GM21381 (cell line): ENCODE data around the gene CTSO.
"Not testable (repeated sequence)": the region's sequence is repeated elsewhere in the genome, so short reads cannot be mapped to it uniquely, and the experiment has no call there.

ENCODE experiments used
- ATAC-seq: cut with Tn5 transposase; IDR thresholded peaks from one replicate; pipeline ENCODE4 v1.9.1; 2021; ENCODE audit warnings: mild to moderate bottlenecking, moderate library complexity; ENCODE audit not compliant: unreplicated experiment

Gene CTSO

GRCh38 chr4:155908187-155909139 lies 45.2 kb downstream of the CTSO start:
- peak; percentile 83 for ATAC-seq

- no peak for ATAC-seq
Measured at GRCh38 chr4:155907556-155907955, 46.1 kb downstream of the CTSO start.

DNA sequence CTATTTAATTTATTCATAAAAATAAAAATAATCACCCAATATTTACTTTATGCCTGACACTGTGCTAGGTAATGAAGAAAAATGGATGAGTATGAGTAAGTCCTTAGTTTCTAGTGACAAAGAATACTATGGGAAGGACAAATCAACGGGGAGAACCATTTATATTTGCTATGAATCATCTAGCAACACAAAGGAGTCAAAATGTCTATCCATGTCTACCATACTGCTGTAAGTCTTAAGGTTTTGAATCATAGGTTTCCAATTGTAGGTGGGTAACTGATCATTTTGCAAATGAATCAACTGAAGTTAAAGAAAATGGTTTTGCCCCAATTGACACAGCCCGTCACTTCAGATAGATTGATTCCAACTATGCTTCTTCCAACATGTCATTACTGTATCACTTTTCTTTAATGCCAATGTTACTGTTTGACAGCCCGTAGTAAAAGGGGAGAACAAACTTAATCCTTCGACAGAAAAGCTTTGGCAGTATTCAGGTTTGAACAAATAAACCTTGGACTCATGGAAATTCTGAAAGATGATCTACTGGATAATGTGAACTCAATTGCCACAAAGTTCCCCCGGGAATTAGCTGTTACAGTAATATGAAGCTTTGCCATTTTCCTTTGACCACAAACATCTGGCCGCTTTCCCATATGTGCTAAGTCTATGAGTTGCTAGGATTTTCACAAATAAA lies 47.0 kb downstream of the CTSO start:
- ATAC-seq: no peak

DNA sequence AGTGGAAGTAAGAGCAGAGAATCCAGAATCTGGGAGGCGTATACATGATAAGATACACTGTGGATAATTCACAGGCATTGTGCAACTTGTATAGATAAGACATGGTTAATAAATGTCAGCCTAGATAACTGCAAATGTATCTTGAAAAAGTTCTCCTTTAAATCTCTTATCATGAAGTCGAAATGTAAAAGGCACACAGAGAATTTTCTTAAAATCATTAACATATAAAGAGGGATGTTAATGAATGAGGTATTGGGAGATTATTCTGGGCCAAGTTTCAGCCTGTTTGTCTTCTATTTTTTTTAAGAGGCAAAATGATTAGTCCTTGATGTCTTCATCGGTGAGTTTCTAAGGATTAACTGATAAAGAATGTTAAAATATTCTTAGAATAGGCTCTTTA lies 49.3 kb downstream of the CTSO start:
- ATAC-seq: no peak

GRCh38 chr4:155903453-155903852 lies 50.2 kb downstream of the CTSO start, which contains the start of gene TDO2:
Gene TDO2 (plus strand): TSS chr4:155903696. CDS start chr4:155903759, 63 bp downstream.
- ATAC-seq: no peak

- ATAC-seq: no peak
Measured at GRCh38 chr4:155901013-155901412, 52.7 kb downstream of the CTSO start.

DNA sequence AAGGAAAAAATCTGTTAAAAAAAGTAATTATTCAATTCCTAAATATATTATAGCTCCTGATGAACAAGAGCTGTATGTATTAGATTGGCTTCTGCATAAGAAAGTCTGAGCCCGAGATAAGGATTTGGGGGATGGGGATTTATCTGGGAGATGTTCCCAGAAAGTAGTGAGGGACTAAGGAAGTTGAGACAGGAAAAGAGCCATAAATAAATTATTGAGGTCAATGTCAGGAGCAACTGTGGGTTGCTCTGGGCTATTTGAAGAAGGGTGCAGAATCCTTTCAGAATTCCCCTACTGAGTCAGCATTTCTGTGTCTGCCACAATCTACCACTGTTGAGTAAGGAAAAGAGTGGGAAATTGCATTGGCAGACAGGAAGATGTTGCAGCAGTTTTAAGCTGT lies 53.3 kb downstream of the CTSO start:
- no peak for ATAC-seq

DNA sequence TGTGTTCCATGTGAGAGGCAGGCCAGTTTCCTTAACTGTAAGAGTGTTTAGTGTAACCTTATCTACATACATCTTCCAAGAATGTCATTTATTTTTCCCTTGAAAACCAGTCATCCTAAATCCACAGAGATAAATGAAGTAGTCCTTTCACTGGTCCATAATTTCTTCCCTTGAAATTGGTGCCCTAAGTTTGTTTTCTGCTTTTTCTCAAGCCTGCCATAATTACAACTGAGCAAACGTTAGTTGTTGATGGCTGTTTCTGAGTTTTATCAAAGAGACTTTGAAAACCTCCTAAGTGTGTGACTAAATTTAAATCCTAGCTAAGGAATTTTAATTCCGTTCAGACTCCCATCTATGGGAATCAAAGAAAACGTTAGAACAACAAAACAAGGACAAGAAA lies 53.8 kb downstream of the CTSO start:
- no peak for ATAC-seq

GRCh38 chr4:155898371-155898770 lies 55.3 kb downstream of the CTSO start:
- ATAC-seq: not testable (repeated sequence)

DNA sequence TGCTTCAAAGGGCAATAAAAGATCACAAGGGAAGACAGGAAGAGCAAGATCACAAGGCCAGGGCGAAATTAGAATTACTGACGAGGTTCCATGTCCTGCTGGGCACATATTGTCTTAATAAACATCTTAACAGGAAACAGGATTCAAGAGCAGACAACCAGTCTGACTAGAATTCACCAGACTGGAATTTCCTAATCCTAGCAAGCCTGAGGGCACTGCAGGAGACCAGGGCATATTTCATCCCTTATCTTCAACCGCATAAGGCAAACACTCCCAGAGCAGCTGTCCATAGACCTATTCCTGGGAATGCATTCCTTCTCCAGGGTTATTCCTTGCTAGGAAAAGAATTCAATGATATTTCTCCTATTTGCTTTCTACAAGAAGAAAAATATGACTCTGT lies 62.6 kb downstream of the CTSO start:
- no peak for ATAC-seq

- ATAC-seq: no peak
Measured at GRCh38 chr4:155889946-155890345, 63.7 kb downstream of the CTSO start.

DNA sequence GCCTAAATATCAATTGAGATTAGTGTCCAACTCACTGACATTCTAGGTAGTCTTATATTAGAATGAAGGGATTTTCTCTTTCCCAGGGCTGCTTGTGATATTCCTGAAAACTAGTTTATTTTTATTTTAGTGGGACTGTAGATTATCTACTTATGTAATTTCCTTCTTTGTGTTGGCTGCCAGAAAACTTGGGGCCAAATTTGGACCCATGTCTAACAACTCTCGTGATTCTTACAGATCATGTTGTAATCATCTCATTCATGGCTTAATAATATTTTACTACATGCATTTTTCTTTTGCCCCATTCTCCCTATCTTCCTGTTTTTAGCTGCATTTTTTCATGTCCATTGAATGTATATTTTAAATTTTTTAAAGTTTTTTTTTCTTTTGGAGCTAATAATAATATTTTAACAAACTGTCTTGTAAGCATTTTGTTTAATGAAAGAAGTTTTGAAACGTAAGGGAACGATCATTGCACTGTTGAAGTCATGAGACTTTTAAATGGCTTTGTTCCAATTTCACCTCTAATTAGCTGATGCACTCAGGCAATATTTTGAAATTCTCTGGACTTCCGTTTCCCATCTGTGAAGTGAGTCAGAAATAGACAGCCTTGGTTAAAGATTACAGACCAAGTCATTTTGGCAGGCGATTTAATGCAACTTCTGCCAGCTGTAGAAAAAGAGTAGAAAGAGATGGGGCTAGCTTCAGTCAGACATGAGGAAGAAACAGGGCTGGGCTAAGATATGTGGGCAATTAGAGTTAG lies 64.5 kb downstream of the CTSO start:
- ATAC-seq: peak; percentile 94

- no peak for ATAC-seq
Measured at GRCh38 chr4:155887847-155888570, 65.7 kb downstream of the CTSO start.

GRCh38 chr4:155887045-155887444 lies 66.6 kb downstream of the CTSO start:
- ATAC-seq: no peak

DNA sequence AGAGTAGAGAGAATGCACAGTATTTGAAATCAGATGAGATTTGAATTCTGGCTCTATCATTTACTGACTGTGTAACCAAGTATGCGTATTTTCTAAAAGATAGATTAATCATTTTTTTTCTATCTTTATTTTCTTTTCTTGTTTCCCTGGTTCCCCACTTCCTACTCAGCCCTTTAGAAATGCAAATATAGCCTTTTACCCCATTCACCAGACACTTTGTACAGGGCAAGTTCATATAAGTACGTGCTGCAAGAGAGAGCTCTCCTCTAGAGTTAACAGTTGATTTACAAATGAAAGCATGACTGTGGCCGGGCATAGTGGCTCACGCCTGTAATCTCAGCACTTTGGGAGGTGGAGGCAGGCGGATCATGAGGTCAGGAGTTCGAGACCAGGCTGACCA lies 68.0 kb downstream of the CTSO start:
- ATAC-seq: no peak

GRCh38 chr4:155883895-155884294 lies 69.8 kb downstream of the CTSO start:
- no peak for ATAC-seq

DNA sequence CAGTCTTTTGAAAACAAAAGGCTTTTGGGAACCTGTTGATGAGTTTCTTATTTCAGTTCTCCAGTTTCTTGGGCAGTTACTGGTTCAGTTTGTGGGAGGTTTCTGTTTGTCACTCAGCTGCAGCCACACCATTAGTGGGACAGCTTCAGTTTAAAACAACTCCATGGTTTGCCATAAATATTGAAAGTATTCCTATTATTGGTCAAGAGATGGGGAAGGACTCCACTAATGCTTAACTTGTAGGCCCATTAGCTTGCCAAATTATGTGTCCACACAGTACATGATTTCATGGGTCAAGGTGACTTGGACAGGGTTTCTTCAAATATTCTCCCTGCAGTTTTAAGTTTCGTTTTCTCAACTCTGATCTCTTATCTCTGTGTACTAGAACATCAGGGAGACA lies 72.1 kb downstream of the CTSO start:
- peak; percentile 47 for ATAC-seq

DNA sequence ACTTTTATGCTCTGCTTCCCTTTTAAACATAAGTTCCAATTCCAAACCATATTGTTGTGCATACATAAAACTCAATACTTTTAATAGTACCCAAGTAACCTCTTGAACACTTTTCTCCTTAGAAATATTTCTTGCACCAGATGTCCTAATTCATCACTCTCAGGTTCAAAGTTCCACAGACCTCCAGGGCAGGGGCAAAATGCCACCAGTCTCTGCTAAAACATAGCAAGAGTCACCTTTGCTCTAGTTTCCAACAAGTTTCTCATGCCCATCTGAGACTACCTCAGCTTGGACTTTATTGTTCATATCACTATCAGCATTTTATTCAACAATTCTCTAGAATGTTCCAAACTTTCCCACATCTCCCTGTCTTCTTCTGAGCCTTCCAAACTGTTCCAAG lies 73.9 kb downstream of the CTSO start:
- no peak for ATAC-seq

- ATAC-seq: no peak
Measured at GRCh38 chr4:155878611-155879010, 75.1 kb downstream of the CTSO start.

DNA sequence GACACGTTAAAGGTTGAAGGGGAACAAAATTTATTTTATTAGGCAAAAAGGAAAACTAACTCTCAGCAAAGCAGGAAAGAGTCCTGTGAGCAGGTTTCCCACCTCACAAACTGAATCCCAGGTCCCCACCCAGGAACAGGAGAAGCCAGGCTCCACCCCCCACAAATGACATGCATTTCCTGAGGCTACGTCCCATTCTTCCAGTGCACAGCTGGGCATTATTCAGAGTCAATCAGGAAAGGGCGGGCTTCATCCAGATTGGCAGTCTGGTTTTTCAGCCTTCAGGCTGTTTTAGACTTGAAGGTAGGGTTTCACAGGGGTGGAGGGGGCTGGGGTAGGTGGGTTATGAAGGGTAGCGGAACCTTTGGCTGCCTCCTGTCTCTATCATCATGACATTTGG lies 75.7 kb downstream of the CTSO start:
- no peak for ATAC-seq

DNA sequence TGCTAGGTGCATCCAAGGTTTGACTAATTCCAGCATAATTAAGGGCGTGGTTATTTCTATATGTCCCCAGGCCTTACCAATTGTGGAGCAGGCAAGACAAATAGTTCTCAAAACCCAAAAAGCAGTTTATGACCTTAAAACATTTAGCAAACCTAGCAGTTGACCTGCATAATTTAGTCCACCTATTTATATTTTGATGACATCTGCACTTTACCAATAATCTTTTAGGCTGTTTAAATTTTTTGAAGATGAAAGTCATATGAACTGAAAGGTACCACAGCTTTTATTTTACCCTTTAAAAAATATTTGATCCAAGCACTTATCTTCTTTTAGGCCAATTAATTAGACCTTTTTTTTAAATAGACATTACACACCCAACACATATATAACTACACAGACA lies 77.8 kb downstream of the CTSO start:
- ATAC-seq: no peak
